ENCODE data around the gene C2CD2L. TPM values are rescaled to one million over a fixed set of nuclear protein-coding genes. Genes with fewer than 3 reads are reported as not detected.

Gene C2CD2L
- total and polyA plus RNA-seq, 2 donors from 2014 or later = 16.0 to 17.7 TPM

- peaks cover 0 to 3% (median 2%) of the 10 kb centered on the region in 3 donors for H3K4me1 ChIP-seq (ENCODE audit: control insufficient read depth in 2 of 3, insufficient read depth in 2 of 3, low read depth in 1 of 3, low read length in 3 of 3)
- no peak for FAIRE-seq
- no peak overlapping the region for H3K4me3 ChIP-seq (ENCODE audit: low read length in 3 of 3)
- no peak for TF ChIP-seq CTCF (IDR thresholded peaks at IDR 0.05; ENCODE audit: borderline replicate concordance, extremely low read depth, insufficient read depth)
- H3K9me3 ChIP-seq (ENCODE audit: control insufficient read depth in 2 of 3, insufficient read depth in 1 of 3, low read length in 3 of 3) = no peaks in the 10 kb centered on the region
- no peak for DNase-seq
- H3K9ac ChIP-seq (ENCODE audit: low read length in 3 of 3) = no peak overlapping the region
- no peaks in the 10 kb centered on the region for H3K27me3 ChIP-seq (ENCODE audit: control insufficient read depth, insufficient read depth, low read length)
- H3K27ac ChIP-seq (ENCODE audit: low read depth in 2 of 2, low read length in 2 of 2) = no peak overlapping the region
- intact Hi-C loops (cut with DNase I) = no loop called here
- peaks cover 0 to 4% (median 0%) of the 10 kb centered on the region in 3 donors for H3K36me3 ChIP-seq (ENCODE audit: control insufficient read depth in 2 of 3, insufficient read depth in 3 of 3, low read length in 3 of 3)
These were observed 44.4 kb upstream of the C2CD2L start for GRCh38 chr11:119062779-119063178.

- H3K27ac ChIP-seq (ENCODE audit: low read depth in 2 of 2, low read length in 2 of 2) = no peak overlapping the region
- H3K27me3 ChIP-seq (ENCODE audit: control insufficient read depth, insufficient read depth, low read length) = no peaks in the 10 kb centered on the region
- no peak overlapping the region for H3K4me3 ChIP-seq (ENCODE audit: low read length in 3 of 3)
- peak; percentile 19 for TF ChIP-seq CTCF (IDR thresholded peaks at IDR 0.05; ENCODE audit: borderline replicate concordance, extremely low read depth, insufficient read depth)
- H3K4me1 ChIP-seq (ENCODE audit: control insufficient read depth in 2 of 3, insufficient read depth in 2 of 3, low read depth in 1 of 3, low read length in 3 of 3) = peaks cover 0 to 6% (median 5%) of the 10 kb centered on the region in 3 donors
- H3K9me3 ChIP-seq (ENCODE audit: control insufficient read depth in 2 of 3, insufficient read depth in 1 of 3, low read length in 3 of 3) = no peaks in the 10 kb centered on the region
- H3K36me3 ChIP-seq (ENCODE audit: control insufficient read depth in 2 of 3, insufficient read depth in 3 of 3, low read length in 3 of 3) = peaks cover 0 to 11% (median 3%) of the 10 kb centered on the region in 3 donors
- FAIRE-seq = no peak
- intact Hi-C loops (cut with DNase I) = no loop called here
- no peak for DNase-seq
- H3K9ac ChIP-seq (ENCODE audit: low read length in 3 of 3) = no peak overlapping the region
These were observed 41.8 kb upstream of the C2CD2L start for GRCh38 chr11:119065369-119065768.

GRCh38 chr11:119067371-119068222 is 39.5 kb upstream of the C2CD2L start, which contains the start of gene VPS11:
VPS11 (plus strand) TSS chr11:119067818; CDS start chr11:119067824, 6 bp downstream.
- TF ChIP-seq CTCF (IDR thresholded peaks at IDR 0.05; ENCODE audit: borderline replicate concordance, extremely low read depth, insufficient read depth) = no peak
- FAIRE-seq = no peak

More at GRCh38 chr11:119067371-119068222, 39.5 kb upstream of the C2CD2L start, which contains the start of gene VPS11:
- H3K9ac ChIP-seq (ENCODE audit: low read length in 3 of 3) = peak within 1 kb of the TSS; percentile 84 to 92 (median 91)
- H3K36me3 ChIP-seq (ENCODE audit: control insufficient read depth in 2 of 3, insufficient read depth in 3 of 3, low read length in 3 of 3) = peaks cover 3 to 15% (median 5%) of the 10 kb centered on the region in 3 donors
- peak within 1 kb of the TSS; percentile 89 to 96 for H3K27ac ChIP-seq (ENCODE audit: low read depth in 2 of 2, low read length in 2 of 2)
- peaks cover 0 to 10% (median 5%) of the 10 kb centered on the region in 3 donors for H3K4me1 ChIP-seq (ENCODE audit: control insufficient read depth in 2 of 3, insufficient read depth in 2 of 3, low read depth in 1 of 3, low read length in 3 of 3)
- peak; percentile 96 to 100 (median 97) for DNase-seq
- intact Hi-C loops (cut with DNase I) = no loop called here
- H3K27me3 ChIP-seq (ENCODE audit: control insufficient read depth, insufficient read depth, low read length) = no peaks in the 10 kb centered on the region
- no peaks in the 10 kb centered on the region for H3K9me3 ChIP-seq (ENCODE audit: control insufficient read depth in 2 of 3, insufficient read depth in 1 of 3, low read length in 3 of 3)
- peak within 1 kb of the TSS; percentile 81 to 92 (median 89) for H3K4me3 ChIP-seq (ENCODE audit: low read length in 3 of 3)

All from kidney (tissue), 14 donors.